GM19240 (cell line): ENCODE measurements around the gene NCR3LG1.

Experiments
- DNase-seq: peaks from one replicate; pipeline ENCODE4 v3.0.0; 2011; ENCODE audit warnings: low spot score; ENCODE audit not compliant: insufficient read length

The NCR3LG1 gene

DNA sequence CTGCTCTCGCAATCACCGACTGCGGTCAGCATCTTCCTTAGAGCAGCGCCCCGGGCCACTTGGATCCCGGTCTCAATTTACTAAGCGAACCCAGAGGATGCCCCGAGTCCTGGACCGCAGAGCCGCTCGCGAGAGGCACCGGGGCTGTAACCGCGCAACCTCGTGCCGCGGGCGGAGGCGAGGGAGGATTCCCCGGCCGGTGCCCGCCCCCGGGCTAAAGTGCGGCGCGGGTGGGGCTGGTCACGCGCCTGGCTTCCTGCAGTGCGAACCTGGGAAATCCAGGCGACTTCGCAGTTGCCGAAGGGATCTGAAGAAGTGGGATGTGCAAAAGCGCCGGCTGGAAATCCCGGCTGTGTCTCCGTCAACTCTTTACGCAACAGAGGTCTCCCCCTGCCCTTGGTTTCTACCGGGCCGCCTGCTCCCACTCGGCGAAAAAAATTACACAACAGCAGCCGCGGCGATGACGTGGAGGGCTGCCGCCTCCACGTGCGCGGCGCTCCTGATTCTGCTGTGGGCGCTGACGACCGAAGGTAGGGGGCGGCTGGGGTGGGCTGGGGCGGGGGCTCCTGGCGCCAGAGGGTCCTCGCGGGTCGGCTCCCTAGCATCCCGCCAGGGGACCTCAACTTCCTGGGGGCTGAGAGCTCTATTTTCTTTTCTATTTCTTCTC is at the start of gene NCR3LG1:
Gene NCR3LG1 (plus strand): TSS at position 291 of the 667 bp plus-strand sequence. CDS start 170 bp downstream, at position 461.
- DNase-seq, result no peak

GRCh38 chr11:17313349-17314231 is 38.0 kb upstream of the NCR3LG1 start:
- no peak for DNase-seq

GRCh38 chr11:17314232-17314547 is 37.4 kb upstream of the NCR3LG1 start:
- DNase-seq, result no peak

DNA sequence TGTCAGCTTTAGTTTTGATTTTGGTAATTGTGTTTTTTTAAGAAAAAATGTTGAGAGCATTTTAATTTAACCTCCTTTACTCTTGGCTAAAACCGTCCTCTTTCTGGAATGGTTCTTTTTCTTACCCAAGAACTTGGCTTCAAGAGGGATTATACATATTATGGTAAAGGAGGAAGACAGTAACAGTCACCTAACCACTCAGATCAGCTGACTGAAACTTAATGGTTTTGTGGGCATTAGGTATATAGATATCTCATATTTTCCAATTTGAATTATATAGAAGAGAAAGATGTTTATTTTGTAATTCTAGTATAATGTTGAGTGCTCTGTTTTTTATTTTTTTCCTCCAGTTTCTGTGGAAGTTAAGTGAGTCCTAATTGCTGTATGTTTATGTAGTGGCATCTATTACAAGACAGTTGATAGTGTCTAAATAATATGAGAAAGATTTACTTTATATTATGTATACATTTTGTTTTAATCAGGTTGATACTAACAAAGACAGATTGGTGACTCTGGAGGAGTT is 36.6 kb upstream of the NCR3LG1 start:
- DNase-seq, result no peak

DNA sequence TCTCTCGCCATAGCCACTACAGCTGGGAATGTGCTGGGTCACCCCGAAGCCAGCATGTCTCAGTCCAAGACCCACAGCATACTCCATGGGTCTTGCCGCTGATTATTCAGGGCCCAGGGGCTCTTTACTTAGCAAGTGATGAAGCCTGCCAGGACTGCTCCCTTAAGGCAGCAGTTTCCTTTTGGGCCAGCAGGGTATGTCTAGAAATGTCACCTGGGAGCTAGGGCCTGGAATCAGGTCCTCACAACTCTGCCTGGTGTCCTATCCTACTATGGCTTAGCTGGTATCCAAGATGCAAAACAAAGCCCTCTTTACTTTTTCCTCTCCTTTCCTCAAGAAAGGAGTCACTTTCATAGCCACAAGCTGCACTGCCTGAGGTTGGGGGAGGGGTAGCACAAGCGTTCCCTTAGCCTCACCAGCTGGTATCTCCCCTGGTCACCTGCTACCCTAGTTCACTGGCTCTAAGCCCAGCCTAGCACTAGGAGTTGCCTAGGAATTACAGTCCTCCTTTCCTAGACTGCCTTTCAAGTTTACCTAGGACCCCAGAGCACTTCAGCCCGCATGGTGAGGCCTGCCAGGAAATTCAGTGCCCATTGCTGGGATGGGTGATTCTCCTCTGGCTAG is 22.6 kb upstream of the NCR3LG1 start:
- DNase-seq, result no peak

GRCh38 chr11:17331669-17332068 is 19.9 kb upstream of the NCR3LG1 start:
- DNase-seq, result no peak

GRCh38 chr11:17333799-17334586 is 17.6 kb upstream of the NCR3LG1 start:
- no peak for DNase-seq

DNA sequence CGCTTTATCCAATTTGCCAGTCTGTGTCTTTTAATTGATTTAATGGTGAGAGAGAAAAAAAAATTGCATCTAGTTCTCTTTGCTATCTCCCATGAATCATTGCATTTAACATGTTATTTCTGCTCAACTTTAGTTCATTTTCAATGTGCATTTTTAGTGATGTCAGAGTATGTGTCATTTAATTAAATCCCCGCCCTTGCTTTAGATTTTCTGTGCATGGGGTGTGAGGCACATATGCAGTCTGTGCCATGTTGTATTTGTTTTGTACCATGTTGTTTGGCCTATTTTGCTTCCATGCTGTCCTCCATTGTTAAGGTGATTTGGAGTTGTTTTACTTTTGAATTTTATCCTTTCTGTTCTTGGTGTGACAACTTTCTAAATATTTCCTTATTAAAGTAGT is 8.3 kb upstream of the NCR3LG1 start:
- DNase-seq, result no peak

DNA sequence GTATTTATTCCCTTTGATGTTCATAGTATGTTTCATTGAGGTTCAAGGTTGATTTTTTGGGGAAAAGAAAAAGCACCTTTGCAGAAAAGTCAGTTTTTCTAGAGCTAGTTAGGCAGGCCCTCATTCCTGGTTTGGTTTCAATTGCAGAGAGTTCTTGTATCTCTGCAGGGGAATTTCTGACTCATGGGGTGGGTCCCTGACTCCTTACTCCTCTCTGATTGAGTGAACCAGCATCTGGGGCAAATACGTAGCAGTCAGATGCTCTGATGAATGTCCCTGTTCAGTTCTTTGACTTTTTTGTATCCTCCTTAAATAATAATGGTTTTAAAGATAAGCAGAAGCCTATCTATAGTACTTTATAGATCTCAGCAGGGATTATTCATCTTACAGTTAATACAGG is 7.7 kb upstream of the NCR3LG1 start:
- no peak for DNase-seq

DNA sequence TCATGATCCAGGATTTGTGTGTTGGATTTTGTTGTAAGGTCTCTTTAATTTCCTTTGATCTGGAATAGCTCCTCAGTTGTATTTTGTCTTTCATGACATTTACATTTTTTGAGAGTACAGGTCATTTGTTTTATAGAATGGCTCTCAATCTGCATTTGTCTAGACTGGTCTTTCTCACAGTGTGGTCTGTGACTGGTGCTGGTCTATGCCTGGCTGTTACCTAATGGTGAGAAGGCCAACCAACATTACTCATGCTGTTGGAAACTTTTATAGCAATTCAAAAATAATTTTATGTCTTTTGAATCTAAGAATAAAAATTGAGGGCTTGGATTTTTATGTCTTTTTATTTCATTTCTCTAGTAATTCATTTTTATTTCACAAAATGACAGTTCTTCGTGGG is 3.9 kb upstream of the NCR3LG1 start:
- DNase-seq, result no peak

- no peak for DNase-seq
Measured at GRCh38 chr11:17350455-17351171, 987 bp upstream of the NCR3LG1 start.

DNA sequence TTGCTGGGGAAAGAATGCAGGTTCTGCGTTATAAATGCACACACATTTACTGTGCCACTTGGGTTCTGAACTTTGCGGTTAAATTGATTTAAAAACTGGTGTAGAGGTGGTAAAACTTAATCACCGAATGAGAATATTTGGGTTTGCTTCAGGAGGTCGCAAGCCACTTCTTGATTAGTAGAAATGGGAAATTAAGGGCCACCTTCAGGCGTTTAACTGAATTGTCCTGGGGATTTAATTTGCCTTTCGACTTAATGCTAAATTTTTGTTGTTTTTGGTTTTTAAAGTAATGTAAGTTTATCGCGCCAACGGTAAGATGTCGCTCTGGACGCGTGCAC is 459 bp upstream of the NCR3LG1 start:
- no peak for DNase-seq

DNA sequence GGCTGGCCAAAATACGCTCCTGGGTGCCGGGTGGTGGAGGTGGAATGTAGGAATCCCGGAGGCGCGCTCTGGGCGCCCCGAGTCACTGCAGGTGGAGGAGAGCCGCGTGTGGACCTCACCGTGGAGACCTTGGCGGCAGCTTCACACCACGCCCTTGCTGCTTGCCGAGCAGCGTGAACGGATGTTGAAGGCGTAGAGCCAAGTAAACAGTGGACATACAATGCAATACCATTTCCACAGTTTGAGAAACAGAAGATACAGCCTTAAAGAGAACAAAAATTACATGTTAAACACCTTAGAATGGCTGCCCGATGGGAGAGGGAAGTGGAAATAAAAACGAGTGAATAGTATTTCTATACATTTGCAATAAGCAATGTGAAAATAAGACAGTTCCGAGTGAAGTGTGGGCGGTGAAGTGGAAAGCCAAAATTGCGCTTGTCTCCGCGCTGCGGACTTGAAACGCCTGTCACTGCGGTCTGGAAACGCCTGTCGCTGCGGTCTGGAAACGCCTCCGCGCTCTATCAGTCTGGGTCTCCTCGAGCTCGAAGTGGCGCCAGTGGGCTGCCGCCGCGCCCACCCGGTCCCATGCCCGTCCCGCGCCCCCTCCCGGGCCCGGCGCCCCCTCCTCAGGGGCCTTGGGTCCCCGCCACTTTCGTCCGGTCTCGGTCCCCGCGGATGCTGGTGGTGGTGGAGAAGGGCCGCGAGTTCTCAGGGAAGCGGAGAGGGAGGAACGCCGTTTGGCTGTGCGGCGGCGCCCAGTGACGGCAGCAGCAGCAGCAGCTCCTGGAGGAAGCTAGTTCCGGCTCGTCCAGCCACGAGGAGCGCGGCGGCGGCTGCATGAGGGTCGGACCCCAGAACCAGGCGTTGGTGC is 1.6 kb downstream of the NCR3LG1 start:
- DNase-seq, result no peak

GRCh38 chr11:17353821-17354600 is 2.4 kb downstream of the NCR3LG1 start:
- DNase-seq, result no peak

DNA sequence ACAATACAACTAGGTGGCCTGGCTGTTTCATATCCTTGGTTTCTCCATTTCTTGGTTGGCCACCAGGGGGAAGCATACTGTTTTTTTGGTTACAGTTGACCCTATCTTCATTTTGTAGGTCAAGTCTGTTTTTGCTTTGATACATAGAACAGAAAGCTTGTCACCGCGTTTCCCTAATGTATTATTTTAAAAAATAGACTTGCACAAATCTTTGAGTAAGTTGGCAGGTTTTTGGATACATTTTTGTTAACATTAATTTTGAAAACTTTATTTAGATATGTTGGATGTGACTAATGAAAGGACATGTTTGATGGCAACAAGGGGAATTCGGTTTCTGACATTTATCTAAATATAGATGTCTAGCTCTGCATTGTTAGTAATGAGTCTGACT is 3.0 kb downstream of the NCR3LG1 start:
- peak; percentile 51 for DNase-seq

DNA sequence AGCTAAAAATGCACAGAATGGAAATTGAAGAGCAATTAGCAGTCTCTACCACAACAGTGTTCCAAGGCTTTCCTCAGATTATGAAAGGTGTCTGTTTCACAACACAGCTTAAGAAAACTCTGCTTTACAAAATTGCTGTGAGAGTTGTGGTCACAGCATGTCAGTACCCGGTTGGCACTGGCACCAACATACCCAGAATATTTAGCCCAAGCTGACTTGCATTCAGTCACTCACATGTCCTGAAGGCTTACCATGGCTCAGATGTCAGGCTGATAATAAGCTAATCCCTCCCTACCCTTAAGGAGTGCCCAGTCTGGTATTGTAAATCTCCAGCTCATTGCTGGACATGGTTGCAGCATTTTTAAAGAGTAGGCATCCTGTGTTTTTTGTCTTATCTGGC is 14.9 kb downstream of the NCR3LG1 start:
- no peak for DNase-seq

GRCh38 chr11:17368551-17368950 is 17.0 kb downstream of the NCR3LG1 start:
- no peak for DNase-seq

DNA sequence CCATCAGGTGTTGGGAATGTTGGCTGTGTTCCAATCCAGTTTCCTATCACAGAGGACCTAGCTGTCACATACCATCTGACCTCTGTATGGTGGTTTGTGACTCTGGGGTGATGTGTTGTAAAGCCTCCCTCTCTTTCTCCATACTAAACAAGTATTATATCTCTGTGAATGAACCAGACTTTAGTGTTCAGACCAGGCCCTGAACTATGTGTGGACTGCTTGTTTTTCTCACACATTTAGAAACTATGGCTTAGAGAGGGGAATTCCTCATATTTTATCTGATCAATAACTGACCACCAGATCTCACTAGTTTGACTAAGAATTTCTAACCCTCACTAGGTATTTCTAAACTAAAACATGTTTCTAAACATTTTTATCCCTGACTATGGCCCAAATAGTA is 17.5 kb downstream of the NCR3LG1 start:
- no peak for DNase-seq

- no peak for DNase-seq
Measured at GRCh38 chr11:17369684-17370243, 18.2 kb downstream of the NCR3LG1 start.
